ENCODE results near the gene MS4A4A. TPM values are rescaled to one million over a fixed set of nuclear protein-coding genes. Genes with fewer than 3 reads are reported as not detected.

The MS4A4A gene
- total and polyA plus RNA-seq, 10 of the 15 experiments (the other 5 are each of a cell fraction or from before 2014, with no cell fraction given), result 0.10 to 2.4 (median 0.68) TPM

DNA sequence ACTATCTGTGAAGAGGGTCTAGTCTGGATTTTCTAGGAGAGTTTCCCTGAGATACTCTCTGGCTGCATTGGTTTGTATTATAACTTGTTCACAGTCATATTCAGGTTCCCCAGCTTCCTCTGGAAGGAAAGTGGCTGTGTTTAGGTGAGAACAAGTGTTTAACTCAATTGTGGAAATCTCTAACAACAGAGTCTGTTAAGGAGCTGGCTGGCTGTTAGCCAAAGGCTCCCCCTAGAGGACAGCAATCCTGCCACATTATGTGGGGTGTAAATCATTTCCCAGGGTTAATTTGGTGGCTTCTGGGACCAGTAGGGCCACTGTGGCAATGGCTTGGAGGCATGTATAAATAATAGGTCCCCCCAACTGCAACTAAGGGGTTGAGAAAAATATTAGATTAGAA lies 65.0 kb downstream of the MS4A4A start:
- H3K4me1 ChIP-seq (ENCODE audit: control insufficient read depth, insufficient read depth, low read length), result peaks cover 11% of the 10 kb centered on the region
- FAIRE-seq, result peak; percentile 44
- H3K9ac ChIP-seq (ENCODE audit: control insufficient read depth, insufficient read depth, low read length), result no peak overlapping the region
- POLR2A ChIA-PET, result interaction anchor here (1.0 kb wide), 1 partner anchor 10 kb away, joined by 3 read pairs; no protein-coding TSS in a partner anchor
- in situ Hi-C loops (cut with MboI) (no loop called here), intact Hi-C loops (cut with micrococcal nuclease; ENCODE audit: unreplicated experiment) (loop anchor here (1.0 to 10.0 kb wide), 3 partner anchors 80 to 521 kb away; no protein-coding TSS in a partner anchor)
- no peak overlapping the region for H2AFZ ChIP-seq (ENCODE audit: control insufficient read depth, low read depth, low read length)
- H3K4me2 ChIP-seq (ENCODE audit: control insufficient read depth, insufficient read depth), result no peak overlapping the region
- no peaks in the 10 kb centered on the region for H3K36me3 ChIP-seq (ENCODE audit: control insufficient read depth in 2 of 2, insufficient read depth in 2 of 2, low read length in 1 of 2)
- no peak overlapping the region for H3K27ac ChIP-seq (ENCODE audit: control insufficient read depth, insufficient read depth)
- H3K79me2 ChIP-seq (ENCODE audit: control insufficient read depth, insufficient read depth, low read length), result no peaks in the 10 kb centered on the region
- CTCF ChIA-PET, result interaction anchor here (0.6 to 9.9 kb wide), 51 partner anchors 8 to 529 kb away, joined by 3 to 200 read pairs (median 4); partner anchors contain the start of genes MS4A15 and MS4A7
- no peak overlapping the region for H3K4me3 ChIP-seq
- no TSS peak for BruUV-seq (replicated peaks)
- RAD21 ChIA-PET (ENCODE audit: unreplicated experiment), result interaction anchor here (0.7 to 4.5 kb wide), 13 partner anchors 11 to 273 kb away, joined by 3 to 83 read pairs (median 5); no protein-coding TSS in a partner anchor
- TF ChIP-seq, protein P1, sequence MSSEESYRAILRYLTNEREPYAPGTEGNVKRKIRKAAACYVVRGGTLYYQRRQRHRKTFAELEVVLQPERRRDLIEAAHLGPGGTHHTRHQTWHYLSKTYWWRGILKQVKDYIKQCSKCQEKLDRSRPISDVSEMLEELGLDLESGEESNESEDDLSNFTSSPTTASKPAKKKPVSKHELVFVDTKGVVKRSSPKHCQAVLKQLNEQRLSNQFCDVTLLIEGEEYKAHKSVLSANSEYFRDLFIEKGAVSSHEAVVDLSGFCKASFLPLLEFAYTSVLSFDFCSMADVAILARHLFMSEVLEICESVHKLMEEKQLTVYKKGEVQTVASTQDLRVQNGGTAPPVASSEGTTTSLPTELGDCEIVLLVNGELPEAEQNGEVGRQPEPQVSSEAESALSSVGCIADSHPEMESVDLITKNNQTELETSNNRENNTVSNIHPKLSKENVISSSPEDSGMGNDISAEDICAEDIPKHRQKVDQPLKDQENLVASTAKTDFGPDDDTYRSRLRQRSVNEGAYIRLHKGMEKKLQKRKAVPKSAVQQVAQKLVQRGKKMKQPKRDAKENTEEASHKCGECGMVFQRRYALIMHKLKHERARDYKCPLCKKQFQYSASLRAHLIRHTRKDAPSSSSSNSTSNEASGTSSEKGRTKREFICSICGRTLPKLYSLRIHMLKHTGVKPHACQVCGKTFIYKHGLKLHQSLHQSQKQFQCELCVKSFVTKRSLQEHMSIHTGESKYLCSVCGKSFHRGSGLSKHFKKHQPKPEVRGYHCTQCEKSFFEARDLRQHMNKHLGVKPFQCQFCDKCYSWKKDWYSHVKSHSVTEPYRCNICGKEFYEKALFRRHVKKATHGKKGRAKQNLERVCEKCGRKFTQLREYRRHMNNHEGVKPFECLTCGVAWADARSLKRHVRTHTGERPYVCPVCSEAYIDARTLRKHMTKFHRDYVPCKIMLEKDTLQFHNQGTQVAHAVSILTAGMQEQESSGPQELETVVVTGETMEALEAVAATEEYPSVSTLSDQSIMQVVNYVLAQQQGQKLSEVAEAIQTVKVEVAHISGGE (CRISPR knock-in tag; IDR thresholded peaks at IDR 0.05), result no peak
- TF ChIP-seq YY1 (IDR thresholded peaks at IDR 0.05; ENCODE audit: low read depth, low read length), result peak; percentile 29; the same call in 1 of the 2 replicates
- TF ChIP-seq, protein P2, sequence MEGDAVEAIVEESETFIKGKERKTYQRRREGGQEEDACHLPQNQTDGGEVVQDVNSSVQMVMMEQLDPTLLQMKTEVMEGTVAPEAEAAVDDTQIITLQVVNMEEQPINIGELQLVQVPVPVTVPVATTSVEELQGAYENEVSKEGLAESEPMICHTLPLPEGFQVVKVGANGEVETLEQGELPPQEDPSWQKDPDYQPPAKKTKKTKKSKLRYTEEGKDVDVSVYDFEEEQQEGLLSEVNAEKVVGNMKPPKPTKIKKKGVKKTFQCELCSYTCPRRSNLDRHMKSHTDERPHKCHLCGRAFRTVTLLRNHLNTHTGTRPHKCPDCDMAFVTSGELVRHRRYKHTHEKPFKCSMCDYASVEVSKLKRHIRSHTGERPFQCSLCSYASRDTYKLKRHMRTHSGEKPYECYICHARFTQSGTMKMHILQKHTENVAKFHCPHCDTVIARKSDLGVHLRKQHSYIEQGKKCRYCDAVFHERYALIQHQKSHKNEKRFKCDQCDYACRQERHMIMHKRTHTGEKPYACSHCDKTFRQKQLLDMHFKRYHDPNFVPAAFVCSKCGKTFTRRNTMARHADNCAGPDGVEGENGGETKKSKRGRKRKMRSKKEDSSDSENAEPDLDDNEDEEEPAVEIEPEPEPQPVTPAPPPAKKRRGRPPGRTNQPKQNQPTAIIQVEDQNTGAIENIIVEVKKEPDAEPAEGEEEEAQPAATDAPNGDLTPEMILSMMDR (IDR thresholded peaks at IDR 0.05 in 2 of 3, conservative IDR thresholded peaks at IDR 0.05 in 1 of 3; ENCODE audit: control insufficient read depth in 2 of 3, extremely low read depth in 1 of 3, insufficient read depth in 1 of 3, low read depth in 3 of 3, low read length in 3 of 3), result peak; percentile 63 to 68 (median 66)
- TF ChIP-seq IKZF2 (IDR thresholded peaks at IDR 0.05), result no peak
- TF ChIP-seq RAD21 (IDR thresholded peaks at IDR 0.05; ENCODE audit: insufficient read depth, low read depth, low read length), result peak; percentile 64
- peak; percentile 78 for TF ChIP-seq SMC3 (IDR thresholded peaks at IDR 0.05; ENCODE audit: borderline replicate concordance, low read length)
- no peak for TF ChIP-seq ASH2L (IDR thresholded peaks at IDR 0.05; ENCODE audit: borderline replicate concordance, low read depth)
- peak; percentile 87 for ATAC-seq
- no peaks in the 10 kb centered on the region; the same call in 2 of the 3 replicates for H3K9me3 ChIP-seq (replicated peaks; ENCODE audit: control insufficient read depth, insufficient read depth, low read length)
- H4K20me1 ChIP-seq (ENCODE audit: control insufficient read depth, insufficient read depth), result no peaks in the 10 kb centered on the region
- H3K27me3 ChIP-seq (replicated peaks in 1 of 2; ENCODE audit: control insufficient read depth in 2 of 2, insufficient read depth in 2 of 2, low read length in 1 of 2), result no peaks in the 10 kb centered on the region
- SMC1A ChIA-PET (ENCODE audit: uncharacterized antibody, unreplicated experiment), result interaction anchor here (0.8 to 6.6 kb wide), 26 partner anchors 9 to 522 kb away, joined by 3 to 116 read pairs (median 4); no protein-coding TSS in a partner anchor
- no peak for DNase-seq (ENCODE audit: low read depth, low spot score)

Measured in GM12878 (cell line).